ENCODE measurements around the gene KLHL29. TPM values are rescaled to one million over a fixed set of nuclear protein-coding genes. Genes with fewer than 3 reads are reported as not detected.

KLHL29 gene
- total RNA-seq, 1 donor from 2014 or later: 5.5 TPM

- Histone ChIP-seq H3K79me2 (ENCODE audit: insufficient read depth, low read length) (no peaks in the 10 kb centered on the region), H4K20me1 (ENCODE audit: insufficient read depth, low read length) (no peaks in the 10 kb centered on the region), H3K4me1 (ENCODE audit: insufficient read depth, low read length) (peaks cover under 1% of the 10 kb centered on the region), H3K9me3 (ENCODE audit: insufficient read depth, low read depth, low read length) (no peaks in the 10 kb centered on the region), H3K36me3 (ENCODE audit: insufficient read depth, low read length) (no peaks in the 10 kb centered on the region), H3K4me3 (ENCODE audit: insufficient read depth, low read depth, low read length) (no peak overlapping the region), H3K9ac (ENCODE audit: low read length) (no peak overlapping the region), H3K27ac (ENCODE audit: low read depth, low read length) (no peak overlapping the region), H3K4me2 (ENCODE audit: low read length) (no peak overlapping the region), H2AFZ (ENCODE audit: low read depth, low read length) (no peak overlapping the region), H3K27me3 (ENCODE audit: insufficient read depth, low read length) (peaks cover 16% of the 10 kb centered on the region)
- TF ChIP-seq CTCF (IDR thresholded peaks at IDR 0.05; ENCODE audit: insufficient read depth, low read depth, low read length) (no peak), EZH2 (IDR thresholded peaks at IDR 0.05; ENCODE audit: insufficient read depth, low read length) (no peak)
- peaks cover 21% of the 10 kb centered on the region for H3K4me1 Mint-ChIP-seq (ENCODE audit: low read depth, unreplicated experiment)
- H3K4me3 Mint-ChIP-seq (ENCODE audit: unreplicated experiment): no peak overlapping the region
- H3K27me3 Mint-ChIP-seq (ENCODE audit: low read depth, unreplicated experiment): peaks cover 84% of the 10 kb centered on the region
- DNase-seq (ENCODE audit: low read depth) (no peak), FAIRE-seq (no peak)
- H3K9me3 Mint-ChIP-seq (ENCODE audit: unreplicated experiment): peaks cover 4% of the 10 kb centered on the region
- H3K36me3 Mint-ChIP-seq (ENCODE audit: low read depth, unreplicated experiment): peaks cover 7% of the 10 kb centered on the region
- H3K27ac Mint-ChIP-seq (ENCODE audit: unreplicated experiment): no peak overlapping the region
Measured at GRCh38 chr2:23543728-23544127, 158.7 kb downstream of the KLHL29 start.

GRCh38 chr2:23544589-23545295 lies 159.8 kb downstream of the KLHL29 start:
- H3K4me3 Mint-ChIP-seq (ENCODE audit: unreplicated experiment): no peak overlapping the region
- no peaks in the 10 kb centered on the region for H3K79me2 ChIP-seq (ENCODE audit: insufficient read depth, low read length)
- no peaks in the 10 kb centered on the region for H4K20me1 ChIP-seq (ENCODE audit: insufficient read depth, low read length)
- H2AFZ ChIP-seq (ENCODE audit: low read depth, low read length): no peak overlapping the region
- H3K4me2 ChIP-seq (ENCODE audit: low read length): no peak overlapping the region
- DNase-seq (ENCODE audit: low read depth) (no peak), FAIRE-seq (no peak)
- peaks cover 11% of the 10 kb centered on the region for H3K4me1 ChIP-seq (ENCODE audit: insufficient read depth, low read length)
- H3K9me3 Mint-ChIP-seq (ENCODE audit: unreplicated experiment): peaks cover 4% of the 10 kb centered on the region
- peaks cover 82% of the 10 kb centered on the region for H3K27me3 Mint-ChIP-seq (ENCODE audit: low read depth, unreplicated experiment)
- H3K9ac ChIP-seq (ENCODE audit: low read length): no peak overlapping the region
- H3K4me1 Mint-ChIP-seq (ENCODE audit: low read depth, unreplicated experiment): peaks cover 21% of the 10 kb centered on the region
- no peak overlapping the region for H3K4me3 ChIP-seq (ENCODE audit: insufficient read depth, low read depth, low read length)
- H3K27me3 ChIP-seq (ENCODE audit: insufficient read depth, low read length): peaks cover 15% of the 10 kb centered on the region
- H3K27ac ChIP-seq (ENCODE audit: low read depth, low read length): no peak overlapping the region
- H3K36me3 ChIP-seq (ENCODE audit: insufficient read depth, low read length): no peaks in the 10 kb centered on the region
- no peaks in the 10 kb centered on the region for H3K9me3 ChIP-seq (ENCODE audit: insufficient read depth, low read depth, low read length)
- peaks cover 7% of the 10 kb centered on the region for H3K36me3 Mint-ChIP-seq (ENCODE audit: low read depth, unreplicated experiment)
- TF ChIP-seq CTCF (IDR thresholded peaks at IDR 0.05; ENCODE audit: insufficient read depth, low read depth, low read length) (no peak), EZH2 (IDR thresholded peaks at IDR 0.05; ENCODE audit: insufficient read depth, low read length) (no peak)
- H3K27ac Mint-ChIP-seq (ENCODE audit: unreplicated experiment): no peak overlapping the region

- TF ChIP-seq CTCF (IDR thresholded peaks at IDR 0.05; ENCODE audit: insufficient read depth, low read depth, low read length) (no peak), EZH2 (IDR thresholded peaks at IDR 0.05; ENCODE audit: insufficient read depth, low read length) (no peak)
- no peak overlapping the region for H3K4me3 ChIP-seq (ENCODE audit: insufficient read depth, low read depth, low read length)
- H3K36me3 Mint-ChIP-seq (ENCODE audit: low read depth, unreplicated experiment): peaks cover 7% of the 10 kb centered on the region
- H3K27me3 Mint-ChIP-seq (ENCODE audit: low read depth, unreplicated experiment): peaks cover 80% of the 10 kb centered on the region
- H3K27ac Mint-ChIP-seq (ENCODE audit: unreplicated experiment): no peak overlapping the region
- H2AFZ ChIP-seq (ENCODE audit: low read depth, low read length): no peak overlapping the region
- no peaks in the 10 kb centered on the region for H3K79me2 ChIP-seq (ENCODE audit: insufficient read depth, low read length)
- FAIRE-seq (no peak), DNase-seq (ENCODE audit: low read depth) (no peak)
- H3K4me1 ChIP-seq (ENCODE audit: insufficient read depth, low read length): peaks cover 18% of the 10 kb centered on the region
- H4K20me1 ChIP-seq (ENCODE audit: insufficient read depth, low read length): no peaks in the 10 kb centered on the region
- H3K4me2 ChIP-seq (ENCODE audit: low read length): no peak overlapping the region
- H3K27ac ChIP-seq (ENCODE audit: low read depth, low read length): no peak overlapping the region
- no peak overlapping the region for H3K9ac ChIP-seq (ENCODE audit: low read length)
- no peaks in the 10 kb centered on the region for H3K9me3 ChIP-seq (ENCODE audit: insufficient read depth, low read depth, low read length)
- peaks cover 24% of the 10 kb centered on the region for H3K4me1 Mint-ChIP-seq (ENCODE audit: low read depth, unreplicated experiment)
- peaks cover 14% of the 10 kb centered on the region for H3K27me3 ChIP-seq (ENCODE audit: insufficient read depth, low read length)
- peaks cover 4% of the 10 kb centered on the region for H3K9me3 Mint-ChIP-seq (ENCODE audit: unreplicated experiment)
- no peak overlapping the region for H3K4me3 Mint-ChIP-seq (ENCODE audit: unreplicated experiment)
- no peaks in the 10 kb centered on the region for H3K36me3 ChIP-seq (ENCODE audit: insufficient read depth, low read length)
Measured at GRCh38 chr2:23545396-23545795, 160.4 kb downstream of the KLHL29 start.
